ENCODE measurements around the gene GREB1.

DNA sequence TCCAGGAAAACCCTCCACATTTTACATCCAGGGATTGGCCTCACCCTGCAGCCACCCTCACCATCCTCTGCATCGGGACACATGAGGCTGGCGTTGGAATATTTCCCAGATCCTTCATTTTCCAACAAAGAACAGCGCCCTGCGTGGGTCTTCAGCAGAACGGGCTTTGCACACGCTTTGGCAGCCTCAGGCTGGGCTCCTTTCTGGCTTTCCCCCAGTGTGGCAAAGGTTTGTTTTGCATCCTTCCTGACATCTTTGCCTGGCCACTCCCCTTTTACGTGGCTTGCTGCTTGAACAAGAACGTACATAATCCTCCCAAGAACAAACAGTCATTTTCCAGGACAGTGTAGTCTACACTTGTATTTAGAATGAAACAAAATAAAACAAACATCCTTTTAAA lies 25.6 kb upstream of the GREB1 start:
- TF ChIP-seq, protein P1, sequence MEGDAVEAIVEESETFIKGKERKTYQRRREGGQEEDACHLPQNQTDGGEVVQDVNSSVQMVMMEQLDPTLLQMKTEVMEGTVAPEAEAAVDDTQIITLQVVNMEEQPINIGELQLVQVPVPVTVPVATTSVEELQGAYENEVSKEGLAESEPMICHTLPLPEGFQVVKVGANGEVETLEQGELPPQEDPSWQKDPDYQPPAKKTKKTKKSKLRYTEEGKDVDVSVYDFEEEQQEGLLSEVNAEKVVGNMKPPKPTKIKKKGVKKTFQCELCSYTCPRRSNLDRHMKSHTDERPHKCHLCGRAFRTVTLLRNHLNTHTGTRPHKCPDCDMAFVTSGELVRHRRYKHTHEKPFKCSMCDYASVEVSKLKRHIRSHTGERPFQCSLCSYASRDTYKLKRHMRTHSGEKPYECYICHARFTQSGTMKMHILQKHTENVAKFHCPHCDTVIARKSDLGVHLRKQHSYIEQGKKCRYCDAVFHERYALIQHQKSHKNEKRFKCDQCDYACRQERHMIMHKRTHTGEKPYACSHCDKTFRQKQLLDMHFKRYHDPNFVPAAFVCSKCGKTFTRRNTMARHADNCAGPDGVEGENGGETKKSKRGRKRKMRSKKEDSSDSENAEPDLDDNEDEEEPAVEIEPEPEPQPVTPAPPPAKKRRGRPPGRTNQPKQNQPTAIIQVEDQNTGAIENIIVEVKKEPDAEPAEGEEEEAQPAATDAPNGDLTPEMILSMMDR (IDR thresholded peaks at IDR 0.05), result no peak
- TF ChIP-seq POLR2A (IDR thresholded peaks at IDR 0.05), result no peak

Measured in tibial nerve (tissue), 3 donors.